GM12873 (cell line): ENCODE data around the gene EPHB1.

Experiments
- TF ChIP-seq, protein P1 (sequence below): IDR thresholded peaks from 2 replicates; pipeline ENCODE4 v1.5.1; 2012; ENCODE audit warnings: low read depth, mild to moderate bottlenecking, moderate library complexity, low read length, control low read depth; ENCODE audit not compliant: insufficient read depth; ENCODE audit errors: missing control alignments

The EPHB1 gene

DNA sequence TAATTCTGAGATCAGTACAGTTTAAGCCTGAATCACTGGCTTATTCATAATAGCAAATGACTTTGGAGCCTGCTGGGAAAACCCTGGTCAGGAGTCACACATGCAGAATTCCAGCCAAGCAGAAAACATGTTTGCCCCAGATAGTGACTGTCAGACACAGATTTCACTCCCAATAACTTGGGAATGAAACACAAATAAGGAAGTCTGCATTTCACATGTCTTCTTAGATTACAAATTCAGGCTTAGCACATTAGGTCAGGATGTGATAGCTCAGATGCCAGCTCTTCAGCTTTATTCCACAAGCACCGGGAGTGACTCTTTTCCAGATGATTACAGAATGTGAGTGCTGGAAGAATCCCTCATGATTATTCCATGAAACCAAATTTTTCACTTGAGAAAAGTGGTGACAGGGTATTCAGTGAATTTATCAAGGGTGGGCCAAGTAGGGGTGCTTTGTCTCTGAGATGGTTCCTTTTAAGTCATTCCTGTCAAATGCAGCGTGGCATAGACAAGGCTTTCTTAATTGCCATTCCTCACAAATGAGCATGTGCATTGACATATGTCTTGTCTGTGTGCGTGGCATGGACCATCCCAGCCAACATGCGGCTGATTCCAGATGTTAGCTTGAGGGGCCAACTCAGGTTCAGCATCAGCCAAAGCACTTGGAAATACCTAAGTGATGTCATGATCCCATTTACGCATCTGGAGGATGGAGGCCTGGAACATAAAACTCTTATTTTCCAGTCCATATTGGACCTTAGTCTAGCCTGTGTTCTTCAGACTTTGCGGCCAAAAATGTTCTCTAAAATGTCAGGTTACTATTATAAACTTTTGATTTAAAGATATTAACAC, 191.0 kb downstream of the EPHB1 start:
- TF ChIP-seq, protein P1, sequence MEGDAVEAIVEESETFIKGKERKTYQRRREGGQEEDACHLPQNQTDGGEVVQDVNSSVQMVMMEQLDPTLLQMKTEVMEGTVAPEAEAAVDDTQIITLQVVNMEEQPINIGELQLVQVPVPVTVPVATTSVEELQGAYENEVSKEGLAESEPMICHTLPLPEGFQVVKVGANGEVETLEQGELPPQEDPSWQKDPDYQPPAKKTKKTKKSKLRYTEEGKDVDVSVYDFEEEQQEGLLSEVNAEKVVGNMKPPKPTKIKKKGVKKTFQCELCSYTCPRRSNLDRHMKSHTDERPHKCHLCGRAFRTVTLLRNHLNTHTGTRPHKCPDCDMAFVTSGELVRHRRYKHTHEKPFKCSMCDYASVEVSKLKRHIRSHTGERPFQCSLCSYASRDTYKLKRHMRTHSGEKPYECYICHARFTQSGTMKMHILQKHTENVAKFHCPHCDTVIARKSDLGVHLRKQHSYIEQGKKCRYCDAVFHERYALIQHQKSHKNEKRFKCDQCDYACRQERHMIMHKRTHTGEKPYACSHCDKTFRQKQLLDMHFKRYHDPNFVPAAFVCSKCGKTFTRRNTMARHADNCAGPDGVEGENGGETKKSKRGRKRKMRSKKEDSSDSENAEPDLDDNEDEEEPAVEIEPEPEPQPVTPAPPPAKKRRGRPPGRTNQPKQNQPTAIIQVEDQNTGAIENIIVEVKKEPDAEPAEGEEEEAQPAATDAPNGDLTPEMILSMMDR, result no peak

DNA sequence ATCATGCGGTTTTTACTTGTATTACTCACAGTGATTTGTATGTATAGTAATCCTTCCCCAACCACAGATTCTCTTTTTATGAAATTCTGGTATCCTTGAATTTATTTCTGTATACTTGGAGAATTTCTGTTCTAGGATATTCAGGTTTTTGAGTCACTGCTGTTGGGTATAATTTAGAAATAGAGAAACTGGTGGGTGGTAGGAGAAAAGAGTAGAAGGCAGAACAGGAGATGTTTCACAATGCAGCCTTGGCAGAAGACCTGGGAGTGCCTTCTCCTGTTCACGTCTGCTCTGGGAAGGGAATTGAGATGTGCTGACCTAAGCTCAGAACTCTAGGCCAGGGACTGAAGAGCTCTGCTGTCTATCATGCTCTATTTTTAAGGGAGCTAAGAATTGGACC, 193.6 kb downstream of the EPHB1 start:
- TF ChIP-seq, protein P1, result no peak

DNA sequence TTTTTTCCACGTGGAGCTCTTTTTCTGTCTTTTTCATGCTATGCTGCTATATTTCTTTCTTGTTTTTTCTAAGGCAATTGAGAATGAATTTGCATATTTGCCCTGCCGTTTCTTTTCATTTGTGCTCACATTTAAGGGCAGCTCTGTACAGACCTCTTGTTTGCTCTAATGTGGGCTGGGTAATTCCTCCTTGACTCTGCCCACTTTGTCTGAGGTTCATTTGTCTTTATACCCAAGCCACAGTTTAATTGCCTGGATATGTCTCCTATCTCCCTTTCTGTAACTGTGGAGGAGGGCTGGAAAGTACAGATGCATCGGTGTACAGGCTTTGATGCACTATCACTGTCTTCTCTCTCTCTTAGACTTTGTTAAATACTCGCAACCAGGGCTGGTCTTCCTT, 195.9 kb downstream of the EPHB1 start:
- TF ChIP-seq, protein P1, result no peak

DNA sequence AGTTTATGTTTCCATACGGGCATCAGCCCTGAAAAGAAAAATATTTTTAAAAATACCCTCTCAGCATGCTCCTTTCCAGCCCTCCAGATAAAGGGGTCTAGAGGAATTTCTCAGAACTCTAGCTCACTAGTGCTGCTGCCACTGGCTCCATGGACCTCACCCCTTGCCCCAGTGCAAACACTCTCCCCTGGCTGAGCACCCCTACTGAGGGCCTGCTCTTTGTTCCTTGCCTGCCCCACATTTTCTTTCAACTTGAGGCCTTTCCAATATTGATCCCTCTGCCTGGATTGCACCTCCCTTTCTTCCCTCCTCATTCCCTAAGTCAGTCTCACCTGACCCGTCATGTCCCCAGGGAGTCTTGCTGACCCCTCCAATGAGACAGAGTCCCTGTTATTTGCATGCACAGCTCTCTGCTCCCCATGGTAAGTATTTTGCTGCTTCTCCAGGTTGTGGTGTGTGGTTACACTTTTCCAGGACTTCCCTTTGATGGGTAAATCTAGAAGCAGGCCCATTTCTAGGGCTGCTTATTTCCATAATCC, 196.5 kb downstream of the EPHB1 start:
- TF ChIP-seq, protein P1, result no peak

DNA sequence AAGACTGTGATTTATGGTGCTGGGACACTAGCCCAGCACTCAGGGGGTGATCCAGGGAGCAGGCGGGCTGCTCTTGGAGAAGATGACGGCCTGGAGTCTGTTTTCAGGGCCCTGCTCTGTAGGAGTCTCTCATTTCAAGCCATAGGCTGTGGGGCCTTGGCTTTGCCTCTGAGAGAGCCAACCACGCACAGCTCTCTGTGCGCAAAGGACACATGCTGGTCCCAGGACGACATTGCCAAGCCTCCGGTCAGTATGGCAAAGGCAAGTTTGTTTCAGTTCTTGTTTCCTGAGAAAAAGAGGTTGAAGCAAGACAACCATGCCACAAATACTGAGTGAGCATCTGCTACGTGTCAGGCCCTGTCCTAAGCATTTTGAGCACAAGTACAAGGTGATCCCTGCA, 197.1 kb downstream of the EPHB1 start:
- TF ChIP-seq, protein P1, result no peak

DNA sequence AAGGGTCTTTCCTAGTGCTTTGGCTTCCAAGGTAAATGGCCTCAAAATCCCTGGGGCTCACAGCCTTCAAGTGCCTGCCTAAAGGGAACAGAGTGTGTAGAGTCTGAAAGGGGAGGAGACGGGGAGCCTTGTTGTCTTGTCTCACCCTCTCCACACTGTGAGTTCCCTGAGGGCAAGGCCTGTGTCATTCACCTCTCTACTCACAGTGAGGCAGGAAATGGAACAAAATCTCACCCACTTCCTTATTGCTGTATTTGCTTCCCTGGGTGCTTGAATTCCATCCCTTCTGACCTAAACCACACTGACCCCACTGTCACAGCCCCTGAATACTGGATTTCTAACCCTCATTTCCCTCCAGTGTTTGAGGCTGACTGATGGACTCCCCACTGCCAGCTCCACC, 197.5 kb downstream of the EPHB1 start:
- TF ChIP-seq, protein P1, result no peak

DNA sequence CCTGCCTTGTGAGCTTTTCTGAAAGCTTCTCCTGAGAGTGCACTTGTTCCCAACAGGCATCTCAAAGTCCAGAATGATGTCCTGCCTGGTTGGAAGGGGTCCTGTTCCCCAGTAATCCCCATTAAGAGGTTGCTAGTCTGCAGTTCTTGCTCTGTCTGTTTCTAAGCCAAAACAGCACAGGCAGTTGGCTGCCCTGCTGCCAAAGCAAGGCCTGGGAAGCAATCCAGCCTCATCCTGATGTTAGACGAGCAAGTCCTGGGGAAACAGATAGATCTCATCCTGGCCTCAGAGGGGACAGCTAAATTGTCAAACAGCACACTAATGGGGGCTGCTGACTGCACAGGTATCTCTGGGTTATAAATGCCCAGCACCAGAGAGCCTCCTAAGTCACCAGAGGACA, 198.0 kb downstream of the EPHB1 start:
- TF ChIP-seq, protein P1, result no peak
